Putamen (tissue), 1 donor: ENCODE data around the gene DBET.
"Not testable (repeated sequence)": the region's sequence is repeated elsewhere in the genome, so short reads cannot be mapped to it uniquely, and the experiment has no call there.

ENCODE experiments used
- DNase-seq: peaks from one replicate; pipeline ENCODE4 v3.0.0-alpha.2; 2016; ENCODE audit warnings: low spot score

Gene DBET

DNA sequence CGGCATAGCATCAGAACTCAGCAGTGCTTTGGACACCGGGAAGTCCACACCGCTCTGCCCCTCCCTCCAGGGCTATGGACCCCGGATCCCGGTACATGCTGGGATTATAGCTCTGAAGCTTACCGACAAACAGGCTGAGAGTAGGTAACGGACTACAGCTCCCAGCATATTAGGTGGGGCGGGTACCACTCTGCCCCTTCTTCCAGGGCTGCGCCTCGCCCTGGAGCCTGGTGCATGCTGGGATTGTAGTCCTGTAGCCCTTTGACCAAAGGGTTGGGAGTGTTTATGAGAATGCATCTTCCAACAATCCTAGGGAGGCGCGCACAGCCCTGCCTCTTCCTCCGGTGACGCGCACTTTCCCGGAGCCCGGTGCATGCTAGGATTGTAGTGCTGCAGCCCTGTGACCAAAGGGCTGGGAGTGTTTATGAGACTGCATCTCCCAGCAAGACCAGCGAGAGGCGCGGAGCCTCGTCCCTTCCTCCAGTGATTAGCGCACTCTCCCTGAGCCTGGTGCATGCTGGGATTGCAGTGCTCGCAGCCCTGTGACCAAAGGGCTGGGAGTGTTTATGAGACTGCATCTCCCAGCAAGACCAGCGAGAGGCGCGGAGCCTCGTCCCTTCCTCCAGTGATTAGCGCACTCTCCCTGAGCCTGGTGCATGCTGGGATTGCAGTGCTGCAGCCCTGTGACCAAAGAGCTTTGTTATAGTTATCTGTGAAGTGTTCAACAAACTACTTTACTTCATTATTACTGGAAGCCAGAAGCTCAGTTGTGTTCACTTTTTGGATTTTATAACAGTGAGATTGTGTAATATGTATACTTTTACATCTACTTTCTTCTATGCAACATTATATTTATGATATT, 14.7 kb upstream of the DBET start:
- not testable (repeated sequence) for DNase-seq

DNA sequence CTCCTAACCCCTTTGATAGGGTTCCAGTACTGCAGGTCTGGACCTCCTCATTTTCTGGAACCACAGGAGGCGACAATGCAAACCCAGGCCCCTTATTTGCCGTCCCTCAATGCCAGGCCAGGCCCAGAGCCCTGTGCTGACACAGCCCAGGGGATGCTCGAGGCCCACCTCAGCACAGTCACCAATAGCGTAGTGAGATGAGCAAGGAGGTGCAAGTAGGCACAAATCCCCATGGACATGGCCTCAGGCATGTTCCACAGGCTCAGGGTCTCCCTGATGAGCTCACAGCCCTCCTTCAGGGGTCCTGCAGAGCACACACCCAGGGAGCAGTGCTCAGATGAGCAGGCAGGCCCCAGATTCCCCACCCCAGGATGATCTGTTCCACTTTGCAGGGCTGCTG, 5.3 kb upstream of the DBET start:
- DNase-seq, result not testable (repeated sequence)

DNA sequence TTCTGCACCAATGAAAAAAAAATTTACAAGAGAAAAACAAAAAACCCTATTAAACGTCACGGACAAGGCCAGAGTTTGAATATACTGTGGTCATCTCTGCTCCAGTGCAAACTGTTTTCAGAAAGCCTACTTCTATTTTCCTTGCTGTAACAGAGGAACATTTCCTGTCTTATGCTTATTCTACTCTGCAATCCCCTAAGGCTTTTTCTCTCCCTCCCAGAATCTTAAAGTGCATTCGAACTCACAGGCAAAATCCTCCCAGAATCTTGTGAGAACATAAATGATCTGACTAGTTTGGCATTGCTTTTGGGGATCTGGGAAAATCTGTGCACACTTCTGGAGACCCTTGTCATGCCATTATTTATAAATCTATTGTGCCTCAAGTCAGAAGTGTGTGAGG, 503 bp downstream of the DBET start:
- DNase-seq, result not testable (repeated sequence)

DNA sequence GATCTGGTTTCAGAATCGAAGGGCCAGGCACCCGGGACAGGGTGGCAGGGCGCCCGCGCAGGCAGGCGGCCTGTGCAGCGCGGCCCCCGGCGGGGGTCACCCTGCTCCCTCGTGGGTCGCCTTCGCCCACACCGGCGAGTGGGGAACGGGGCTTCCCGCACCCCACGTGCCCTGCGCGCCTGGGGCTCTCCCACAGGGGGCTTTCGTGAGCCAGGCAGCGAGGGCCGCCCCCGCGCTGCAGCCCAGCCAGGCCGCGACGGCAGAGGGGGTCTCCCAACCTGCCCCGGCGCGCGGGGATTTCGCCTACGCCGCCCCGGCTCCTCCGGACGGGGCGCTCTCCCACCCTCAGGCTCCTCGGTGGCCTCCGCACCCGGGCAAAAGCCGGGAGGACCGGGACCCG, 4.0 kb downstream of the DBET start:
- not testable (repeated sequence) for DNase-seq

DNA sequence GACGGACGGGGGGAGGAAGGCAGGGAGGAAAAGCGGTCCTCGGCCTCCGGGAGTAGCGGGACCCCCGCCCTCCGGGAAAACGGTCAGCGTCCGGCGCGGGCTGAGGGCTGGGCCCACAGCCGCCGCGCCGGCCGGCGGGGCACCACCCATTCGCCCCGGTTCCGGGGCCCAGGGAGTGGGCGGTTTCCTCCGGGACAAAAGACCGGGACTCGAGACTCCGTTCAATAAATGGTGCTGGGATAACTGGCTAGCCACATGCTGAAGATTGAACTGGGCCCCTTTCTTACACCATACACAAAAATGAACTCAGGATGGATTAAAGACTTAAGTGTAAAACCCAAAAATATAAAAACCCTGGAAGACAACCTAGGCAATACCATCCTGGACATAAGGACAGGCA, 28.8 kb downstream of the DBET start:
- not testable (repeated sequence) for DNase-seq

DNA sequence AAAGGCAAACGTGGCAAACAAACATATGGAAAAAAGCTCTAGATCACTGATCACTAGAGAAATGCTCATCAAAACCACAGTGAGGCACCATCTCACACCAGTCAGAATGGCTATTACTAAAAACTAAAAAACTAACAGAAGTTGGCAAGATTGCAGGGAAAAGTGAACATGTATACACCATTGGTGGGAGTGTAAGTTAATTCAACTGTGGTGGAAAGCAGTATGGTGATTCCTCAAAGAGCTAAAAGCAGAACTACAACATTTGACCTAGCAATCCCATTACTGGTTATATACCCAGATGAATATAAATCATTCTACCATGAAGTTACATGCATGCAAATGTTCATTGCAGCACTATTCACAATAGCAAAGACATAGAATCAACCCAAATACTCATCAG, 29.7 kb downstream of the DBET start:
- not testable (repeated sequence) for DNase-seq

DNA sequence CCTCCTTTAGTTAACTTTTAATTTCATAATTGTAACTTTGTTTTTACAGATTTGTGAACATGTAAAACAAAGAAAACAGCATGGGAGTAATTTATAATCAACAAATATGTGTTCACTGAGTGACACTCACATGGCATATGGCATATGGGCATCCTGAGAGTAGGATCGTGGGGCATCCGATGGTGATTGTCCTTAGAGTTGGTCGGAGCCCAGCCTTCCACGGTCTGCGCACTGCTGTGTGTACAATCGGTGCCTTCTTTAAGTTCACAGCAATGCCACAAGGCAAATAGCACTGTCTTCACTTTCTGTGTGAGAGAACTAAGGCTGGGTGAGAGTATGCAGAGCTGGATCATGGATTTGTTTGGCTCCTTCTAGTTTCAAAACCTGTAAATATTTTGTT, 31.0 kb downstream of the DBET start:
- not testable (repeated sequence) for DNase-seq

DNA sequence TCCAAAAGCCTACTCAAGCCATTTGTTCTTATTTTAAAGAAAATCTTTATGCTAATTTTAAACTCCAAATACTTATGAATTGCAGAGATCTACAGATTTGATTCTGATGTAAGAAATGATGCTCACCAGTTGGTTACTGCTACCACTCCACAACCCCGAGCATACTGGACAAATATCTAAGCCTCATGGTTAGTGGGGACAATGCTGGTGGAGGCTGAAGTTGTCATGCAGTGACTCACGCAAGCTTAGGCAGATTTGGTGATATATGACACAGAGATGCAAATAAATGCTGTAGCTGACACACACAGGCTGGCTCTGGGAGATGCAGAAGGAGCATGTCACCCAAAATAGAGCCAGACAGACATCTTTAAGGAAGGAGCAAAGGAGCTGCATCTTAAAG, 35.3 kb downstream of the DBET start:
- not testable (repeated sequence) for DNase-seq

DNA sequence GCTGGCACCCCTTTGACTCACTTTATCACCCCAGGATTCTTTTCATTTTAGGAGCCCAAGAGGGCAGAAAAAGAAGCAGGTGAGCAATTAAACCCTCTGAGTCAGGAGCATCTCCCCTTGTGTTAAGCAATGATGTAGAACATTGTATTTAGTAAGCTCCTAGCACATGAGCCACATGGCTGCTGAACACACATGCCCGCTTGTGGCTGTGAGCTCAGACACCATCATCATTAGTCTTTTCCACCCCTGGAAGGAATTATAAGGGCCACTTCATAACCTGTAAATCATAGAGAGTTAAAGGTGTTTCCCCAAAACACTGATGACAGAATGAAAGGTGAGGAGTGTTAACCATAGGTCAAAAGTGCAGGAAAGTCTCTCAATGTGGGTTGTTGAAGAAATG, 37.2 kb downstream of the DBET start:
- DNase-seq, result not testable (repeated sequence)

DNA sequence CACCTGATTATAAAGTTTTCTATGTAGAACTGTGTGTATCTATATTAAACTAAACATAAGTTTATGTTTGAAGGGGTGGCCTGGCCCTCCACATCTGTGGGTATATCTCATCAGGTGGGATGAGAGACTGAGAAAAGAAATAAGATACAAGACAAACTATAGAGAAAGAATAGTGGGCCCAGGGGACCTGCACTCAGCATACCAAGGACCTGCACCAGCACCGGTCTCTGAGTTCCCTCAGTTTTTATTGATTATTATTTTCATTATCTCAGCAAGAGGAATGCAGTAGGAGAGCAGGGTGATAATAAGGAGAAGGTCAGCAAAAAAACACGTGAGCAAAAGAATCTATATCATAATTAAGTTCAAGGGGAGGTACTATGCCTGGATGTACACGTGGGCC, 41.9 kb downstream of the DBET start:
- DNase-seq, result not testable (repeated sequence)

DNA sequence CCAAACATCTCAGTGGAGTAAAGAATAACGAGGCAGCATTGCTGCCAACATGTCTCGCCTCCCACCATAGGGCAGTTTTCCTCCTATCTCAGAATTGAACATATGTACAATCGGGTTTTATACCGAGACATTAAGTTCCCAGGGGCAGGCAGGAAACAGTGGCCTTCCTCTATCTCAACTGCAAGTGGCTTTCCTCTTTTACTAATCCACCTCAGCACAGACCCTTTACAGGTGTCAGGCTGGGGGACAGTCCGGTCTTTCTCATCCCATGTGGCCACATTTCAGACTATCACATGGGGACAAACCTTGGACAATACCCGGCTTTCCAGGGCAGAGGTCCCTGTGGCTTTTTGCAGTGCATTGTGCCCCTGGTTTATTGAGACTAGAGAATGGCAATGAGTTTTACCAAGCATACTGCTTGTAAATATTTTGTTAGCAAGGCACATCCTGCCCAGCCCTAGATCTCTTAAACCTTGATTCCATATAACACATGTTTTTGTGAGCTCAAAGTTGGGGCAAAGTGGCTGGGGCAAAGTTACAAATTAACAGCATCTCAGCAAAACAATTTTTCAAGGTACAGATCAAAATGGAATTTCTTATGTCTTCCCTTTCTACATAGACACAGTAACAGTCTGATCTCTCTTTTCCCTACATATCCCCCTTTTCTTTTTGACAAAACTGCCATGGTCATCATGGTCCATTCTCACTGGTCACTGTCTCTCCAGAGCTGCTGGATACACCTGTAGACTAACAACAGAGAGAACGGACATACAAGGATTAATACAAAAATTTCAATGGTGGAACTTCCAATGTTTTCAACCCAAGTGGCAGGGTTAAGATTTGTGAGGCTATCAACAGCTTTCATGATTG, 42.5 kb downstream of the DBET start:
- not testable (repeated sequence) for DNase-seq

DNA sequence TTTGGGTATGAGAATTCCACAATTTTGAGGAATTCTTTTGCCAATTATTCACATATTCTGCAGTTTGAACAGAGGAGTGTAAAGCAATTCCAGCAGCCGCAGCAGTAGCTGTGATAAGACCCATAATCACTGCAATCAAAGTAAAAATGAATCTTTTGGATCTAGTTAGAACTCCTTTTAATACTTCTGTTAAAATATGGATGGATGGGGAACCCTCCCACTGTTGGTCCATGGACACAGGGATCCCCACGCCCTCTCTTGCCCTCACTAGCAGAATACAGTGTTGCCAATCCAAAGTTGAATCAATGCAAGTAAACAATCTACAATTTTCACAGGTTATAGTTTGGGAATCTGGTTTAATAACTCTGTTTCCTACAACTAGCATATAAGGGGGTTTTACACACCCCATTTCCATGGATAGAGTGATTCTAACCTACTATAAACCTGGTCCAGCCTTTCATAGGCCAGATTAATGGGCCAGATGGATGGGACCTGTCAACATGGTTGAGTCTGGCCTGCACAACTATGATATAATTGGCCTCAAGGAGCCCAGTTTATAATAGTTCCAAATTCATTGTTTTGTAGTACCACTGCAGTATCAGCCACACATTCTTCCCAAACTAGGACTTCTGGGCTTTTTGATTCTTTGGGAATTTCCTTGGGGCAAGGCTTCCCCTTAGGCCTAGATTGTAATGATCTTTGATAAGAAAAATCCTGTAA, 43.6 kb downstream of the DBET start:
- DNase-seq, result not testable (repeated sequence)

DNA sequence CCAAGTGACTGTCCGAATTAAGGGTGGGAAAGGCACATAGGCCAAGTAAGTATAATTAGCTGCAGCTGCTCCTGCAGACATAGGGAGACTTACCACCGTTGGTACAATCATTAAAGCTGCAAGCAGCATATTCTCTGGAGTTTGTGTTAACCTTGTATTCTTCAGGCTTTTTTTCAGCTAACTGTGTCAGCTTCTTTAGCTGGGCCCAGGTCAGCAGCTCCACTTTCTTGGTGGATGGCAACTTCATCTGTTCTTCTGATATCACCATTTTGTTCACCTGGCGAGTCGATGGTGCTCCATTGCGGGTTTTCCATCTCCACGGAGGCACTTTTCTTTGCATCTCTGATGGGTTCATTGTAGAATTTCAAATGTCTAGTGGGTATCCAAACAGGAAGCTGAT, 44.5 kb downstream of the DBET start:
- not testable (repeated sequence) for DNase-seq

DNA sequence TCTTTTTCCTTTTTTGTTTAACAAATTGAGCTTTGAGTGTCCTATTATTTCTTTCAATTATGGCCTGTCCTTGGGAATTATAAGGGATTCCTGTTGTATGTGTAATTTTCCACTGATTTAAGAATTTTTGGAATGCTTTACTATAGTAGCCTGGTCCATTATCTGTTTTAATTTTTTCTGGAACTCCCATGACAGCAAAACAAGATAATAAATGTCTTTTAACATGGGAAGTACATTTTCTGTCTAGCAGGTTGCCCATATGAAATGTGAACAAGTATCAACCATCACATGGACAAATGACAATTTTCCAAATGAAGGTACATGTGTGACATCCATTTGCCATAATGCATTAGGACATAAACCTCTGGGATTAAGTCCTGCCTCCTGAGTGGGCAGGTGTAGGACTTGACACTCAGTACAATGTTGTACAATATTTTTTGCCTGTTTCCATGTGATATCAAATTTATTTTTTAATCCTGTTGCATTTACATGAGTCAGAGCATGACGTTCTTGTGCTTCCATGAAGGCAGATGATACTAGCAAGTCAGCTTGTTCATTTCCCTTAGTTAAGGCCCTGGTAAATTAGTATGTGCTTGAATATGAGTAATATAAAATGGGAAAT, 45.2 kb downstream of the DBET start:
- not testable (repeated sequence) for DNase-seq

DNA sequence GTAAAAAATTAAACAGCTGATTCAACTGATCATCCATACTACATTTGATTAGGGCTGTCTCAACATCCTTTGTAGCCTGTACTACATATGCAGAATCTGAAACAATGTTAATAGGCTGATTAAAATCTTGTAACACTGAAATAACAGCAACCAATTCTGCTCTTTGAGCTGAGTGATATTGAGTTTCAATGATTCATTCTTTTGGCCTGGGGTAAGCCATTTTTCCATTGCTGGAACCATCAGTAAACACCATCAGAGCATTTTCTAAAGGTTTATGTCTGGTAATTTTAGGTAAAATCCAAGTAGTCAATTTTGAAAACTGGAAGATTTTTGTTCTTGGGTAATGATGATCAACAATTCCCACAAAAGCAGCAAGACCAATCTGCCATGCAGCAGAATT, 45.7 kb downstream of the DBET start:
- DNase-seq, result not testable (repeated sequence)

DNA sequence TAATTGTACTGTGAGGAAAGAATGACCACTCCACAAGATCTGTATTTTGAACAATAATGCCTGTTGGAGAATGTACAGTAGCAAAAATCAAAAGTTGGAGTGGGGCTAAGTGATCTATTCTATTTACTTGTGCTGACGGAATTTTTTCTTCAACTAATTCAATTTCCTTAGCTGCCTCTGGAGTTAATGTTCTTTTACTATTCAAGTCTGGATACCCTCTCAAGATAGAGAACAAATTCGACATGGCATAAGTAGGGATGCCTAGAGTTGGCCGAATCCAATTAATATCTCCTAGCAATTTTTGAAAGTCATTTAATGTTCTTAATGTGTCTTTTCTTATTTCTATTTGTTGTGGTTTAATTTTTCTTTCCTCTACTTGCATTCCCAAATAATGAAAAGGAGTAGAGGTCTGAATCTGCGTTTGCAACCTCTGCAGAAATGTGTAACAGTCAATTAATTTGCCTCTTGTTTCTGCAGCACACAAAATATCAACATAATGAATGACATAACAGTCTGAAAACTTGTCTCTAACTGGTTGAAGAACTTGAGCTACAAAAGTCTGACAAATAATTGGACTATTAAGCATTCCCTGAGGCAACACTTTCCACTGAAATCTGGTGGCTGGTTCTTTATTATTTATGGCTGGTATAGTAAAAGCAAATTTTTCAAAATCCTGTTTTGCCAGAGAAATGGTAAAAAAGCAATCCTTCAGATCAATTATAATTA, 46.4 kb downstream of the DBET start:
- DNase-seq, result not testable (repeated sequence)

DNA sequence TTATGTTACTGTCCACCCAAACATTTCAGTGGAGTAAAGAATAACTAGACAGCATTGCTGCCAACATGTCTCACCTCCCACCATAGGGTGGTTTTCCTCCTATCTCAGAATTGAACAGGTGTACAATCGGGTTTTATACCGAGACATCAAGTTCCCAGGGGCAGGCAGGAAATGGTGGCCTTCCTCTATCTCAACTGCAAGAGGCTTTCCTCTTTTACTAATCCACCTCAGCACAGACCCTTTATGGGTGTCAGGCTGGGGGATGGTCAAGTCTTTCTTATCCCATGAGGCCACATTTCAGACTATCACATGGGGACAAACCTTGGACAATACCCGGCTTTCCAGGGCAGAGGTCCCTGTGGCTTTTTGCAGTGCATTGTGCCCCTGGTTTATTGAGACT, 48.6 kb downstream of the DBET start:
- not testable (repeated sequence) for DNase-seq

DNA sequence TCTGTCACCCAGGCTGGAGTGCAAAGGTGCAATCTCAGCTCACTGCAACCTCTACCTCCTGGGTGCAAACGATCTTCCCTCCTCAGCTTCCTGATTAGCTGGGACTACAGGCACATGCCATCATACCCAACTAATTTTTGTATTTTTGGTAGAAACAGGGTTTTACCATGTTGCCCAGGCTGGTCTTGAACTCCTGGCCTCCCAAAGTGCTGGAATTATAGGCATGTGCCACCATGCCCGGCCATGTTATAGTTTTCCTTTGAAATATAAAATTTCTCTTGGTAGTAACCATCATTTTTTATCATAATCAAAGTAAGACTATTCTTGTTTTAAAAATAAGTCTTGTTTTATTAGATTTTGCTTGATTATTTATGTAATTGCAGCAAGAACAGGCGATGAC, 50.7 kb downstream of the DBET start:
- not testable (repeated sequence) for DNase-seq
